ENCODE data around the gene ZPBP2.
"Not testable (repeated sequence)": the region's sequence is repeated elsewhere in the genome, so short reads cannot be mapped to it uniquely, and the experiment has no call there.

The ZPBP2 gene

GRCh38 chr17:39863918-39864746, 3.9 kb upstream of the ZPBP2 start, which contains the start of gene IKZF3:
Gene IKZF3, minus strand, starts transcription at chr17:39864312. Its CDS starts 186 bp downstream, at chr17:39864126.
- H3K27me3 ChIP-seq (ENCODE audit: control insufficient read depth, insufficient read depth, low read length), result peaks cover 7% of the 10 kb centered on the region
- H3K27ac ChIP-seq (ENCODE audit: low read depth, low read length), result no peak within 1 kb of the TSS
- H3K4me1 ChIP-seq (ENCODE audit: control insufficient read depth, insufficient read depth, low read length), result no peaks in the 10 kb centered on the region
- no peak within 1 kb of the TSS for H3K9ac ChIP-seq (ENCODE audit: low read length)
- H3K4me3 ChIP-seq (ENCODE audit: low read length), result peak within 1 kb of the TSS; percentile 38
- H3K36me3 ChIP-seq (ENCODE audit: control insufficient read depth, insufficient read depth, low read length), result no peaks in the 10 kb centered on the region

DNA sequence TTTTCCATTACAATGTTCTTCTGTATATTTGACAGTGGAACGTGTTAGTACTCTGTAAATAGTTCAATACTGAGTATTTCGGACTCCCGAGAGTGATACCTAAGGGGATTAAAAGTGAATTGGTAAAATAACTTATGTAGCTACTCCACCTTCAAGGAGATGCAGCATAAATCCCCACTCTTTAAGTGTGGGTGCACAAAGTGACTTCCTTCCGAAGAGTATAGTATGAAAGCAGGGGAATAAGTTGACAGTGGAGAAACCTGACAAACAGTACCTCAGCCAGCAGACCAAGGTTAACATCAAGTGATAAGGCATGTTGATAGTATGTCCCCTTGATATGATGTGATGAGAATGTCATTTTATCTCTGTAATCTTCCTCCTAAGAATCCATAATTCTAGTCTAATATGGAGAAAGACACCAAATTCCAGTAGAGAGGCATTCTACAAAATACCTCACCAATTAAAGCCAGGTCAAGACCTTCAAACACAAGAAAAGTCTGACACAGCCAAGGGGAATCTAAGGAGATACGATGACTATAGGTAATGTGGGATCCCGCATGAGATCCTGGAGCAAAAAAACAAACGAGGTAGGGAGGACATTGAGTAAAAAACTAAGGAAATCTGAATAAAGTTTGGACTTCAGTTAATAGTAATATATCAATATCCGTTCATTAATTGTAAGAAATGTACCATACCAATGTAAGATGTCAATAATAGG, 1.8 kb upstream of the ZPBP2 start:
- no peak overlapping the region for H3K4me3 ChIP-seq (ENCODE audit: low read length)
- H3K27ac ChIP-seq (ENCODE audit: low read depth, low read length), result no peak overlapping the region
- no peak overlapping the region for H3K9ac ChIP-seq (ENCODE audit: low read length)
- H3K4me1 ChIP-seq (ENCODE audit: control insufficient read depth, insufficient read depth, low read length), result no peaks in the 10 kb centered on the region
- H3K36me3 ChIP-seq (ENCODE audit: control insufficient read depth, insufficient read depth, low read length), result no peaks in the 10 kb centered on the region
- H3K27me3 ChIP-seq (ENCODE audit: control insufficient read depth, insufficient read depth, low read length), result peaks cover 7% of the 10 kb centered on the region

DNA sequence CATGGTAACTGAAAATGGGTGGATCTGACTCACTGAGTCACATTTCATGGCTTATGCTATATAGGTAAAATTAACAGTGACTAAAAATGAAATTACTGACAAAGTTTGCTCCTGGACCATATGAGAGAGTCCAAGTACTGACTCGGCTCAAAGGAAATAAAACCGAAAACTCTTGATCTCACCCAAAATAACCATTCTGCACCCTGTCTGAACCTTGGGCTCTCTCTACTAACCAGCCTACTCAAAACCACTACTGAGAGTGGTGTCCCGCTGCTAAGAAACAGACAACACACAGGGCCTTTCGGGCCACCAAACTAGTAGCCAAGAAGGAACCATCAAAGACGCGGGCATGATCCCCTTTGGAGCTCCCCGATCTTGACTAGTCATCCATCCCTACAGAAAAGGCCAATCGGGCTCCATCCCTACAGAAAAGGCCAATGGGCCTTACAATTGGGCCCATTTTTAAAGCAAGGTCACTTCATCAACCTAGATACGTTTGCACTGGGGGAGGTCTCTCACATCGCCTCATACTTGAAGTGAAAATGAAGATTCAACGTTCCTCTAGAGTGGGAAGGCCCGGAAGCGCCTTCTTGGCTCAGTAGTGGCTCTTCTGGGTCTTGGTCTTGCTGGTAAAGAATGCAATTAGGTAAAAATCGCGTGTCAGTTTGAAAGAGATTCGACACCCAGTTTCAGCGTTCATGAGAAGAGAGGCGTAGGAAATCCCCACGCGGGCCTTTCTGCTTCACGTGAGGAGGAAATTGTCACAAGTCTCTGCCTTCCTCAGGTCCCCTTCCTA, 720 bp upstream of the ZPBP2 start:
- H3K4me1 ChIP-seq (ENCODE audit: control insufficient read depth, insufficient read depth, low read length), result no peaks in the 10 kb centered on the region
- no peak overlapping the region for H3K4me3 ChIP-seq (ENCODE audit: low read length)
- H3K27ac ChIP-seq (ENCODE audit: low read depth, low read length), result no peak overlapping the region
- H3K9ac ChIP-seq (ENCODE audit: low read length), result no peak overlapping the region
- no peaks in the 10 kb centered on the region for H3K36me3 ChIP-seq (ENCODE audit: control insufficient read depth, insufficient read depth, low read length)
- H3K27me3 ChIP-seq (ENCODE audit: control insufficient read depth, insufficient read depth, low read length), result peaks cover 7% of the 10 kb centered on the region

DNA sequence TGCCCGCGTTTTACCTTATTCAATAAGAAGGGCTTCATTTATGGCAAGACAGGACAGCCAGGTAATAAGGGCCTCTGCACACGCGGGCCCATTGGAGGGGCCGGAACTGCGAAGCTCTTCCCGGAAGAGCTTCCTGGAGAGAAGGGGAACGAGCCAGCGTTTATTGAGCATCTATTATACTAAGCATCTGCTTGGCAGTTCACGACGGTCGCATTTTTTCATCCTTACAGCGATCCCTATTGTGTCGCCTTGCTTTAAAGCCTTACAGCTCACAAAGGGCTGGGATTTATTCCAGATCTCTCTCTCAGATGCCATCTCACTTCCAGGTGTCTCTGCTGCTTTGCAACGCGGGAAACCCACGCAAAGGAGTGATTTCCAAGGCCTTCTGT, 546 bp downstream of the ZPBP2 start:
- H3K4me1 ChIP-seq (ENCODE audit: control insufficient read depth, insufficient read depth, low read length), result no peaks in the 10 kb centered on the region
- peaks cover 7% of the 10 kb centered on the region for H3K27me3 ChIP-seq (ENCODE audit: control insufficient read depth, insufficient read depth, low read length)
- H3K4me3 ChIP-seq (ENCODE audit: low read length), result no peak overlapping the region
- no peak overlapping the region for H3K27ac ChIP-seq (ENCODE audit: low read depth, low read length)
- no peaks in the 10 kb centered on the region for H3K36me3 ChIP-seq (ENCODE audit: control insufficient read depth, insufficient read depth, low read length)
- no peak overlapping the region for H3K9ac ChIP-seq (ENCODE audit: low read length)

DNA sequence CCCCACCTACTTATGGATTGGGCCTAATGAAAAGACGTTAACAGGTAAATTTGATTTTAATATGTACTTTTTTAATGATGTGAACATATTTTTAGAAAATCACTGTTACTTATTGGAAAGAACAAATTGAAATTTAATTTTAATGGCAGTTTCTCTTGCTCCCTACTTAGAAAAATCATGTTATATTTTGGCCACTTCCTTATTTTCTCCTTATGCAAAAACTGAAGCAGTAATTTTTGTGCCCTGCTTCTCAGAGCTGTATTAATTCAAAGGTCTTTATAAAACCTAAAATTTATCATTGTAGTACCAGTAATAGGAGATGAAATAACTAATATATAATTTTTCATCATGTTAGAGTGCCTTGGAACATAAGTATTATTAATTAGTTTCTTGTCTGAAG, 2.8 kb downstream of the ZPBP2 start:
- H3K36me3 ChIP-seq (ENCODE audit: control insufficient read depth, insufficient read depth, low read length), result no peaks in the 10 kb centered on the region
- no peak overlapping the region for H3K4me3 ChIP-seq (ENCODE audit: low read length)
- H3K27ac ChIP-seq (ENCODE audit: low read depth, low read length), result no peak overlapping the region
- H3K4me1 ChIP-seq (ENCODE audit: control insufficient read depth, insufficient read depth, low read length), result no peaks in the 10 kb centered on the region
- peaks cover 7% of the 10 kb centered on the region for H3K27me3 ChIP-seq (ENCODE audit: control insufficient read depth, insufficient read depth, low read length)
- no peak overlapping the region for H3K9ac ChIP-seq (ENCODE audit: low read length)

DNA sequence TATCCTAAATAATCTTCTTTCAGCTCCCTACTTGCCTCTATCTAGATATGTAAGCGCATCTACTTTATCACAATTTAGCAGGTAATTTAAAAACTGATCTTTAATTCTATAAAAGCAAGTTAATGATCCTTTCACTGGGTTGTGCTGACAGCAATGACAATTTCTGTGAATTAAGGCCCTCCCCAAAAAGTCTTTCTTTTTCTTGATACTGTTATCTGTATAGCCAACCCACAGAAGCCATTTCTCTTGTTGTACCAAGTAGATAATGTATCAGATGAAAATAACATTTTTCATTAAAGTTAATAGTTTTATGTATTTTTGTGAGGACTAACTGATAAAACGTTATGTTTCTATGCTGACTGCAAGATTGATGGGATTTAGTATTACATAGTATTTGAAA, 3.8 kb downstream of the ZPBP2 start:
- Histone ChIP-seq H3K4me3 (ENCODE audit: low read length) (no peak overlapping the region), H3K27me3 (ENCODE audit: control insufficient read depth, insufficient read depth, low read length) (peaks cover 7% of the 10 kb centered on the region), H3K4me1 (ENCODE audit: control insufficient read depth, insufficient read depth, low read length) (no peaks in the 10 kb centered on the region), H3K27ac (ENCODE audit: low read depth, low read length) (no peak overlapping the region), H3K9ac (ENCODE audit: low read length) (no peak overlapping the region), H3K36me3 (ENCODE audit: control insufficient read depth, insufficient read depth, low read length) (no peaks in the 10 kb centered on the region)

DNA sequence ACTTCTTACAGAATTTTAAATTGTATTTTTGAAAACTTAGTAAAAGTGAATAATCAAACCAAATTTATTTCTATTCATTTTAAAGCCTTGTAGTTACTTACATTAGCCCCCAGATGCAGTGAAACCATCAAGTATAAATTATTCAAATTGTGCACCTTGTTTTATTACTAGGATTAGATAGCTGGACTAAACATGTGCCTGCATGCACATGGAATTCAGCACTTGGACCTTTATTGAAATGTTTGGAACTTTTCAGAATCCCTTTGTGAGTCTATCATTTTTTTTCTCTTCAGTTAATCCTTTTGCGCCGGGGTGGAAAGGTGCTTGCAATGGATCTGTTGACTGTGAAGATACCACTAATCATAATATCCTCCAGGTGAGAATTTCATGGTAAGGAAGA, 4.7 kb downstream of the ZPBP2 start:
- Histone ChIP-seq H3K27me3 (ENCODE audit: control insufficient read depth, insufficient read depth, low read length) (peaks cover 6% of the 10 kb centered on the region), H3K27ac (ENCODE audit: low read depth, low read length) (no peak overlapping the region), H3K36me3 (ENCODE audit: control insufficient read depth, insufficient read depth, low read length) (no peaks in the 10 kb centered on the region), H3K4me1 (ENCODE audit: control insufficient read depth, insufficient read depth, low read length) (no peaks in the 10 kb centered on the region), H3K4me3 (ENCODE audit: low read length) (no peak overlapping the region), H3K9ac (ENCODE audit: low read length) (no peak overlapping the region)

DNA sequence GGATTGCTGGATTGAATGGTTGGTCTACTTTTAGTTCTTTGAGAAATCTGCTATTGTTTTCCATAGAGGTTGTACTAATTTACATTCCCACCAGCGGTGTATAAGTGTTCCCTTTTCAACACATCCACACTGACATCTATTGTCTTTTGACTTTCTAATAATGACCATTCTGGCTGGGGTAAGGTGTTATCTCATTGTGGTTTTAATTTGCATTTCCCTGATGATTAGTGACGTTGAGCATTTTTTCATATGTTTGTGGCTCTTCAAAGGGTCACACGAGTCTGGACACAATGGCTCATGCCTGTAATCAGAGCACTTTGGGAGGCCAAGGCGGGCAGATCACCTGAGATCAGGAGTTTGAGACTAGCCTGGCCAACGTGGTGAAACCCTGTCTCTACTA, 18.1 kb downstream of the ZPBP2 start:
- not testable (repeated sequence) for H3K4me3 ChIP-seq (ENCODE audit: low read length); H3K9ac ChIP-seq (ENCODE audit: low read length); H3K27ac ChIP-seq (ENCODE audit: low read depth, low read length); H3K36me3 ChIP-seq (ENCODE audit: control insufficient read depth, insufficient read depth, low read length); H3K27me3 ChIP-seq (ENCODE audit: control insufficient read depth, insufficient read depth, low read length); H3K4me1 ChIP-seq (ENCODE audit: control insufficient read depth, insufficient read depth, low read length)

DNA sequence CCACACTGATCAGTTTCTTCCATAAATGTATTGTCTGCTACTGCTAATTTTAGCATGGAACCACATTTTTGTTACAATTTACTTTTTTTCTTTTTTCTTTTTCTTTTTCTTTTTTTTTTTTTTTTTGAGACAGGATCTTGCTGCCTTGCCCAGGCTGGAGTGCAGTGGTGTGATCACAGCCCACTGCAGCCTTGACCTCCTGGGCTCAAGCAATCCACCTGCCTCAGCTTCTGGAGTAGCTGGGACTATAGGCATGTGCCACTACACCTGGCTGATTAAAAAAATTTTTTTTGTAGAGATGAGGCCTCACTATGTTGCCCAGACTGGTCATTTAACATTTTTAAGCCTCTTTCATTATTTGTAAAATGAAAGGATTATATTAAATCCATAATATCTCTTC, 19.1 kb downstream of the ZPBP2 start:
- no peak overlapping the region for H3K27ac ChIP-seq (ENCODE audit: low read depth, low read length)
- H3K4me3 ChIP-seq (ENCODE audit: low read length), result no peak overlapping the region
- H3K9ac ChIP-seq (ENCODE audit: low read length), result no peak overlapping the region
- no peaks in the 10 kb centered on the region for H3K27me3 ChIP-seq (ENCODE audit: control insufficient read depth, insufficient read depth, low read length)
- no peaks in the 10 kb centered on the region for H3K36me3 ChIP-seq (ENCODE audit: control insufficient read depth, insufficient read depth, low read length)
- no peaks in the 10 kb centered on the region for H3K4me1 ChIP-seq (ENCODE audit: control insufficient read depth, insufficient read depth, low read length)

DNA sequence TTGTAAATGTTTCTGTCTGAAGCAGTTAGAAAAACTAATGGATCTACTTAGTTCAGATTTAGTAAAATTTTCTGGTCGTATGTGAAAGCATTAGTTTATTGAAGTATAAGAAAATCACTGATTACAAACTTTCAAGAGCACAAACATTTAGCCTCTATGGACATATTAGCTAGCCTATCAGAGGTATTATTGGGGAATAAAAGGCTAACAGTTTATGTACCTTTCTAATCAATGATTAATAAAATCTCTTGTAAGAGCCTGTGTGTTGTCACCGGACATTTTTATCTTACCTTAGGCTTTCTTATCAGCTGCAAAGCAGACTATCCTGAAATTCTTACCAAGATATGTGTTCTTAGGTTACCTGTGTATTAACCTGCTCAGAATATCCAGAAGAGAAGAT, 21.2 kb downstream of the ZPBP2 start:
- Histone ChIP-seq H3K27me3 (ENCODE audit: control insufficient read depth, insufficient read depth, low read length) (peaks cover 4% of the 10 kb centered on the region), H3K4me3 (ENCODE audit: low read length) (no peak overlapping the region), H3K36me3 (ENCODE audit: control insufficient read depth, insufficient read depth, low read length) (no peaks in the 10 kb centered on the region), H3K4me1 (ENCODE audit: control insufficient read depth, insufficient read depth, low read length) (no peaks in the 10 kb centered on the region), H3K27ac (ENCODE audit: low read depth, low read length) (no peak overlapping the region), H3K9ac (ENCODE audit: low read length) (no peak overlapping the region)

DNA sequence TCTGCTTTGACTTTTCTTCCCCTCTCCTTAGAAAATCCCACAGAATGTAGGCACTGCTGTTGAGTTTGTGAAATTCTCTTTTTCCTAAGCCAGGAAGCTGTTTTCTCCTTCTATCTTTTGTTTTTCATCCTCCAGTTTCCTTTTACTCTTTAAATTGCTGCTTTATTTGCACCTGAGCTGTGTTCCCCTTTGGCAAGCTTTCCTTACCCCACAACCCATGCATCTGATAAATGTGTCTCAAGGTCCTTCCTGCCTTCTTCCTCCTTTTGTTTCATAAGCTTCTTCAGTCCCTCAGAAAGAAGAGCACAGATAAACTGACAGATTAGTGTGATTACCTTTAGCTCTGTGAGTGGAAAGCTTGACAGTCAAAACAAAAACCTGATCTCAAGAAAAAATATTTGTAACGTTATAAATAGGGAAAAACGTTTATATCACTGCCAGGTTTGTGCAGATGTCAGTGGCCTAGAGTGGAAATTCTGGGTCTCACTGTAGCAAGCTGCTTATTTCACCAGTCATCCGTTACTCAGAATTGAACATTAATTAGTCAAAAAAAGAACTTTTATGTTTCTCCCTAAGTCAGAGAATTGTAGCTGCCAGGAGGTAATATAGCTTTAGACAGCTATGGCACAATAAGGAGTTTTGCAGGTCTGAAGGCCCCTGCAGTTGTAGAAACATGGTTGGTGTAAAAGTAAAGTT, 26.8 kb downstream of the ZPBP2 start:
- Histone ChIP-seq H3K9ac (ENCODE audit: low read length) (no peak overlapping the region), H3K27me3 (ENCODE audit: control insufficient read depth, insufficient read depth, low read length) (peaks cover 4% of the 10 kb centered on the region), H3K36me3 (ENCODE audit: control insufficient read depth, insufficient read depth, low read length) (no peaks in the 10 kb centered on the region), H3K4me1 (ENCODE audit: control insufficient read depth, insufficient read depth, low read length) (no peaks in the 10 kb centered on the region), H3K4me3 (ENCODE audit: low read length) (no peak overlapping the region), H3K27ac (ENCODE audit: low read depth, low read length) (no peak overlapping the region)

DNA sequence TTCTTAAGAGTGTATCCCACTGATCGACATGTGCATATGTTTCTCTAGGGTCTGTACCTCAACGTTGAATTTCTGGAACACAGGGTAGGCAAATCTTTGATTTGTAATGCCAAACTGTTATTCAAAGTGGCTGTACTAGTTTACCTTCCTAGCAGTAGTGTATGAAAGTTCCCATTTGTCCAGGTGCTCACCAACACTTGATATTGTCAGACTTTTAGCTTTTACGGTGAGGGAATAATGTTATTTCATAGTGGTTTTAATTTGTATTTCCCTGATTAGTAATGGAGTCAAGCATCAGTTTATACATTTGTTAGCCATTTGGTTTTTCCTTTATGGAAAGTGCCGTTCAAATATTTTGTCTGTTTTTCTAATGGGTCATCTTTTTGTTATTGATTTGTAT, 30.1 kb downstream of the ZPBP2 start:
- Histone ChIP-seq H3K27ac (ENCODE audit: low read depth, low read length) (no peak overlapping the region), H3K9ac (ENCODE audit: low read length) (no peak overlapping the region), H3K4me3 (ENCODE audit: low read length) (no peak overlapping the region), H3K4me1 (ENCODE audit: control insufficient read depth, insufficient read depth, low read length) (no peaks in the 10 kb centered on the region), H3K36me3 (ENCODE audit: control insufficient read depth, insufficient read depth, low read length) (no peaks in the 10 kb centered on the region), H3K27me3 (ENCODE audit: control insufficient read depth, insufficient read depth, low read length) (peaks cover under 1% of the 10 kb centered on the region)
